GM18508 (cell line): Measurements from ENCODE around the gene SGO2.
"Not testable (repeated sequence)": the region's sequence is repeated elsewhere in the genome, so short reads cannot be mapped to it uniquely, and the experiment has no call there.

Experiments
- ATAC-seq: cut with Tn5 transposase; IDR thresholded peaks from one replicate; pipeline ENCODE4 v1.9.1; 2021; ENCODE audit warnings: moderate number of reproducible peaks; ENCODE audit not compliant: insufficient read depth, unreplicated experiment

Gene SGO2

GRCh38 chr2:200588076-200588678 lies 62.2 kb downstream of the SGO2 start:
- ATAC-seq = no peak

- ATAC-seq = no peak
These were observed 64.1 kb downstream of the SGO2 start for GRCh38 chr2:200590090-200590489.

GRCh38 chr2:200591308-200591707 lies 65.3 kb downstream of the SGO2 start:
- ATAC-seq = no peak

GRCh38 chr2:200592406-200593075 lies 66.5 kb downstream of the SGO2 start:
- ATAC-seq = no peak

GRCh38 chr2:200593905-200594304 lies 67.9 kb downstream of the SGO2 start:
- no peak for ATAC-seq

GRCh38 chr2:200595913-200596312 lies 69.9 kb downstream of the SGO2 start:
- no peak for ATAC-seq

- ATAC-seq = no peak
These were observed 71.0 kb downstream of the SGO2 start for GRCh38 chr2:200596774-200597570.

- no peak for ATAC-seq
These were observed 73.2 kb downstream of the SGO2 start for GRCh38 chr2:200599206-200599605.

GRCh38 chr2:200600549-200601225 lies 74.7 kb downstream of the SGO2 start:
- no peak for ATAC-seq

GRCh38 chr2:200602584-200602983 lies 76.6 kb downstream of the SGO2 start:
- ATAC-seq = no peak

GRCh38 chr2:200603972-200604371 lies 78.0 kb downstream of the SGO2 start:
- ATAC-seq = no peak

- no peak for ATAC-seq
These were observed 78.7 kb downstream of the SGO2 start for GRCh38 chr2:200604571-200605255.

- ATAC-seq = no peak
These were observed 82.5 kb downstream of the SGO2 start for GRCh38 chr2:200608341-200609027.

- ATAC-seq = no peak
These were observed 83.1 kb downstream of the SGO2 start for GRCh38 chr2:200609028-200609614.

GRCh38 chr2:200610217-200610616 lies 84.2 kb downstream of the SGO2 start:
- not testable (repeated sequence) for ATAC-seq

- ATAC-seq = no peak
These were observed 87.7 kb downstream of the SGO2 start for GRCh38 chr2:200613692-200614091.

- no peak for ATAC-seq
These were observed 88.2 kb downstream of the SGO2 start for GRCh38 chr2:200614249-200614648.

- no peak for ATAC-seq
These were observed 89.2 kb downstream of the SGO2 start for GRCh38 chr2:200615247-200615646.

- ATAC-seq = no peak
These were observed 90.2 kb downstream of the SGO2 start for GRCh38 chr2:200616193-200616592.
